Ascending aorta (tissue), 2 donors: ENCODE results near the gene SLC9A9. TPM values are rescaled to one million over a fixed set of nuclear protein-coding genes. Genes with fewer than 3 reads are reported as not detected.

ENCODE experiments used
- DNase-seq, 2 donors: peaks; one replicate each; pipeline ENCODE4 v3.0.0-alpha.2; 2019; ENCODE audit warnings: low spot score in 2 of 2
- H3K27ac ChIP-seq, 2 donors: fragments of 200-600 bp; sonication (generic); one replicate each; pipeline ENCODE4 v1.5.1; 2016 to 2017; ENCODE audit warnings: mild to moderate bottlenecking in 1 of 2
- H3K27me3 ChIP-seq: fragments of 200-600 bp; sonication (generic); one replicate; pipeline ENCODE4 v1.5.1; 2017
- H3K36me3 ChIP-seq, 2 donors: fragments of 200-600 bp; sonication (generic); one replicate each; pipeline ENCODE4 v1.5.1; 2016
- H3K4me1 ChIP-seq, 2 donors: fragments of 200-600 bp; sonication (generic); one replicate each; pipeline ENCODE4 v1.5.1; 2016 to 2017; ENCODE audit warnings: mild to moderate bottlenecking in 1 of 2
- H3K4me3 ChIP-seq, 2 donors: fragments of 200-600 bp; sonication (generic); one replicate each; pipeline ENCODE4 v1.5.1; 2016 to 2017; ENCODE audit warnings: mild to moderate bottlenecking in 1 of 2
- H3K9me3 ChIP-seq, 2 donors: fragments of 200-600 bp; sonication (generic); one replicate each; pipeline ENCODE4 v1.5.1; 2016
- CTCF ChIP-seq, 3 experiments: fragments of 200-600 bp in 2 of 3; fragments of 450-650 bp in 1 of 3; sonication (generic) in 2 of 3; IDR thresholded peaks; one replicate each; pipeline ENCODE4 v1.5.1; 2016 to 2019; ENCODE audit warnings: antibody characterized with exemption in 3 of 3, mild to moderate bottlenecking in 1 of 3, moderate library complexity in 1 of 3
- intact Hi-C: fragments of 100-400 bp; cut with DNase I; formaldehyde crosslinking; loops from one replicate; pipeline ENCODE4 v1.15.1; 2023
- total RNA-seq: library from RNA; depleted of rRNA; stranded (reverse); fragments of >200 nt; gene quantifications from one replicate; pipeline ENCODE4 v1.1.0, GENCODE V29; 2016

SLC9A9 gene
- total RNA-seq, 1 donor from 2014 or later, result 63.4 TPM

- H3K9me3 ChIP-seq, result no peaks in the 10 kb centered on the region
- H3K27me3 ChIP-seq, result no peaks in the 10 kb centered on the region
- intact Hi-C loops, result no loop called here
- H3K36me3 ChIP-seq, result no peaks in the 10 kb centered on the region
- no peak for DNase-seq
- no peak overlapping the region for H3K27ac ChIP-seq
- TF ChIP-seq CTCF (IDR thresholded peaks at IDR 0.05), result no peak
- H3K4me1 ChIP-seq, result no peaks in the 10 kb centered on the region
- no peak overlapping the region for H3K4me3 ChIP-seq
These were observed 127.9 kb downstream of the SLC9A9 start for GRCh38 chr3:143720381-143720780.

- Histone ChIP-seq H3K27ac (no peak overlapping the region), H3K36me3 (no peaks in the 10 kb centered on the region), H3K9me3 (no peaks in the 10 kb centered on the region), H3K27me3 (no peaks in the 10 kb centered on the region), H3K4me1 (no peaks in the 10 kb centered on the region), H3K4me3 (no peak overlapping the region)
- TF ChIP-seq CTCF (IDR thresholded peaks at IDR 0.05), result no peak
- intact Hi-C loops, result no loop called here
- no peak for DNase-seq
These were observed 129.8 kb downstream of the SLC9A9 start for GRCh38 chr3:143718463-143718862.

GRCh38 chr3:143716731-143717130 is 131.5 kb downstream of the SLC9A9 start:
- no peaks in the 10 kb centered on the region for H3K9me3 ChIP-seq
- intact Hi-C loops, result no loop called here
- no peak for TF ChIP-seq CTCF (IDR thresholded peaks at IDR 0.05)

GRCh38 chr3:143712522-143712921 is 135.7 kb downstream of the SLC9A9 start:
- Histone ChIP-seq H3K9me3 (no peaks in the 10 kb centered on the region), H3K4me1 (no peaks in the 10 kb centered on the region), H3K27ac (no peak overlapping the region), H3K27me3 (no peaks in the 10 kb centered on the region), H3K4me3 (no peak overlapping the region), H3K36me3 (no peaks in the 10 kb centered on the region)
- no peak for DNase-seq
- intact Hi-C loops, result no loop called here
- no peak for TF ChIP-seq CTCF (IDR thresholded peaks at IDR 0.05)

More at GRCh38 chr3:143716731-143717130, 131.5 kb downstream of the SLC9A9 start:
- H3K27ac ChIP-seq, result no peak overlapping the region
- H3K4me3 ChIP-seq, result no peak overlapping the region
- no peaks in the 10 kb centered on the region for H3K27me3 ChIP-seq
- no peak for DNase-seq
- H3K36me3 ChIP-seq, result no peaks in the 10 kb centered on the region
- H3K4me1 ChIP-seq, result no peaks in the 10 kb centered on the region

GRCh38 chr3:143707848-143708247 is 140.4 kb downstream of the SLC9A9 start:
- H3K27me3 ChIP-seq, result no peaks in the 10 kb centered on the region
- H3K9me3 ChIP-seq, result no peaks in the 10 kb centered on the region
- intact Hi-C loops, result no loop called here
- no peak for TF ChIP-seq CTCF (IDR thresholded peaks at IDR 0.05)
- DNase-seq, result no peak
- H3K4me3 ChIP-seq, result no peak overlapping the region
- H3K27ac ChIP-seq, result no peak overlapping the region
- no peaks in the 10 kb centered on the region for H3K36me3 ChIP-seq
- no peaks in the 10 kb centered on the region for H3K4me1 ChIP-seq

GRCh38 chr3:143700431-143700975 is 147.8 kb downstream of the SLC9A9 start:
- TF ChIP-seq CTCF (IDR thresholded peaks at IDR 0.05), result no peak
- Histone ChIP-seq H3K9me3 (no peaks in the 10 kb centered on the region), H3K36me3 (no peaks in the 10 kb centered on the region), H3K4me3 (no peak overlapping the region), H3K27me3 (no peaks in the 10 kb centered on the region), H3K27ac (no peak overlapping the region), H3K4me1 (no peaks in the 10 kb centered on the region)
- no peak for DNase-seq
- intact Hi-C loops, result no loop called here
